NCI-H1436 (cell line): ENCODE data around the gene SCO2.

Source experiments
- DNase-seq: peaks from one replicate; lab custom pipeline; 2025; lab: John Stamatoyannopoulos, UW

Gene SCO2

GRCh38 chr22:50531962-50532674, 6.7 kb upstream of the SCO2 start:
- no peak for DNase-seq

DNA sequence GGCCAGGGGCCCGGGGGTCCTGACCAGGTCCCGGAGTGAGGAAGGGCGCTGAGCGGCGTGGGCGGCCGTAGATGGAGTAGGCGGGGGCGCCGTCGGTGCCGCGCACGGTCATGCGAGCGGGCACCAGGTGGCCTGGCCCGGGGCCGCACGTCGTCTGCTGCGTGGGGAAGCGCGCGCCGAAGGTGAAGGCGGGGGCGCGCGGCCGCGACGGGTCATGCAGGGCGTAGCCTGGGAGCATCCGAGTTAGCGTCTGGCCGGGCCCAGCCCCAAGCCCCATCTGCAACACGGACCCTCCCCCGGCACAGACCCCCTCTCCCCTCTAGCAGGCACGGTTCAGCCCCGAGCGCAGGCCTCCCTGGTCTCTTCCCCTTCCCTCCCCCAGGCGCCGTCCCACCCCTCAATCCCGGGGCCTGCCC, 6.2 kb upstream of the SCO2 start:
- DNase-seq: no peak

DNA sequence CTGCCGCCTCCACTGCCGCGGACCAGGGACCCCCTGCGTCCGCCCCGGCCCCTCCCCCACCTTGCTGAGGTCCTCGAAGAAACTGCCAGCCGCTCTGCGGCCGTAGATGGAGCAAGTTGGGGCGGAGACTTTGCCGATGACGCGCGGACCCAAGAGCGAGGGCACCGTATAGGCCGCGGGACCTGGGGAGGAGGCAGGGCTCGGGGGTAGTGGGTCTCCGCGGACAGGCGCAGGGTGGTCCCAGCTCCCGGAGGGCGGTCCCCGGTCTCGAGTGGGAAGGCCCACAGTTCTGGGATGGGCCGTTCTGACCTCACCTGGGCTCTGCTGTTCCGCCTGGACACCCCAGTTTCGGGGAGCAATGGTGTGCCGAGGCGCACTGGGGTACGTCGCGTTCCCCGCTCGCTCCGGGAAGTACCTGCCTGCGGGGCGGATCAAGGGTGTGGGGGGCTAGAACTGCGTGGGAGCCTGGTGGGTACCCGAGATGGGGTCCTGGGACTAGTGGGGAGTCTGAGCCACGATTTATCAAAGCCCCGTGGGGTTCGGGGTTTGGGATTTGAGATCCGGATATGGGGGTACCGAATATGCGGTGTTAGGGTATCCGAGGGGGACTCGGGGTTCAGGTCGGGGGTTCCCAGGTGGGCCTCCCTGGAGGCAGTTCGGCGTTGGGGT, 5.6 kb upstream of the SCO2 start:
- DNase-seq: peak; percentile 36

DNA sequence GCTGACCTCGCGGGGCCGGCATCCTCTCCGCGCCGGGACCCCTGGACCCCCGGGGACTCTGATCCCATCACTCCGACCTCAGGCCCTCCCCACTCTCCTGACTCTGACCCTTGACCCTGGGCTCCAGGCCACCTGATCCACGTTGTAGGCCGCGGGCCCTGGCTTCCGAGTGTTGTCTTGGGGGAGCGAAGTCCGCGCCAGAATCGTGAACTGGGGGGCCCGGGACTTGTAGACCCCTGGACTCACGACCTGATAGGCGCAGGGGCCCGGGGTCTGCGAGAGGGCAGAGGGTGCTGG, 5.1 kb upstream of the SCO2 start:
- no peak for DNase-seq

GRCh38 chr22:50529897-50530579, 4.6 kb upstream of the SCO2 start, which contains the start of gene TYMP:
Gene TYMP (minus strand): TSS chr22:50530012. CDS start chr22:50529709, 303 bp downstream.
- no peak for DNase-seq

GRCh38 chr22:50529416-50529896, 4.1 kb upstream of the SCO2 start:
- no peak for DNase-seq

DNA sequence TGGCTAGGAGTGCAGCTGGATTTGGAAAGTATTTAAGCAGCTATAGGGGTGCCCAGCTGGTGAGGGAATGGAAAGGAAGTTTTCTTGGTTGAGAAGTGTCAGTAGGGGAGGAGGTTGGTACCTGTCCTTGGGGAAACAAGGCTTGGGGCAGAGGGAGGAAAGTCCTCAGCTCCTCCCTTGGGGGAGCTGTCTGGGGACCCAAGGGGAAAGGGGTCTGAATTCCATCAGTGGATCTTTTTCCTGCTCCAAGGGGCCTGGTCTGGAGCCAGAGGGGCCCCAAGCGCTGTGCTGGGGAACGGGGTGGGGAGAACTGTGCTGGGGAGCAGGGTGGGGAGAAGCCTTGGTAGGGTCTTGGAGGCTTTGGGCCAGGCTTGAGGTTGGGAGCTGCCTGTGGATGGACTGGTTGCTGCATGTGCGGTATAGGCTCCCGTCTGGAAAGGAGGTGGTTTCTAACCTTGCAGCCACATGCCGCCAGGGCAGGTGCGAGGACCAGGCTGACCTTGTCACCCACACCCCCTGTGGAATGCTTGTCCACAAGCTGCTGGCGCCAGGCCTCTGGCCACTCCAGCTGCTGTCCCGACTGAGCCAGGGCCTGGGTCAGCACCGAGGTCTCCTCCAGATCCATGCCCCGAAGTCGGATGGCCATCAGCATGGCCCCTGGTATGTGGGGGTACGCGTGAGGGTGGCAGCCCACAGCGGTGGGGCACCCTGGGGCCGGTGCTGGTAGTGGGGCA, 3.5 kb upstream of the SCO2 start:
- DNase-seq: no peak

- DNase-seq: no peak
These were observed 2.7 kb upstream of the SCO2 start for GRCh38 chr22:50527921-50528681.

- no peak for DNase-seq
These were observed 1.7 kb upstream of the SCO2 start for GRCh38 chr22:50526834-50527801.

DNA sequence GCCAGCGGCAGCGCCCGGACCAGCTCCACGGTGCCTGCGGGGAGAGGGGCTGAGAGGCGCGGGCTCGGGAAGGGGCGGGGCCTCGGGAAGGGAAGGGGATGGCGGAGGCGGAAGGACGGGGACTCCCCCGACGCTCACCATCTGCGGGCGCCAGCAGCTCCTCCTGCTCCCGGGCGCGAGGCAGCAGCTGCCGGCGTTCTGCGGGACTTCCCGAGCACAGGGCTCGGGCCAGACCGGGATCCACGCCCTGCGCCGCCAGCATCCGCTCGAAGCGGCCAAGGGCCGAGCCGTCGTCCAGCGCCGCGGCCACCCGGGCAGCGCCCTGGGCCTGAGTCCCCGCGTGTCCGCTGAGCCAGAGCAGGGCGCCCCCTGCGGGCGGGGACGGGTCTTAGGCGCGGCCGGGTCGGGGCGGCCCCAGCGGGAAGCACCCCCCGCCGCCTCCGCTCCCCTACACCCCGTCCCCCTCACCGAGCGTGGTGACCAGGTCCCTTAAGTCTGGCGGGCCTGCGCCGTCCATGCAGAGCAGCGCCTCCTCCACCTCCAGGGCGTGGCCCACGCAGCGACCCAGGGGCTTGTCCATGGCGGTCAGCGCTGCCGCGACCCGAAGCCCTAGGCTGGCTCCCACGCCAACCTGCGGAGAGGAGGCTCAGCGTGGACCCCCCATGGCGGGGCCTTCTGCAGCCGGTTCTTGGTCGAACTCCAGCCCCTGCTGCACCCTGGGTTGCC, 873 bp upstream of the SCO2 start:
- peak; percentile 75 for DNase-seq

DNA sequence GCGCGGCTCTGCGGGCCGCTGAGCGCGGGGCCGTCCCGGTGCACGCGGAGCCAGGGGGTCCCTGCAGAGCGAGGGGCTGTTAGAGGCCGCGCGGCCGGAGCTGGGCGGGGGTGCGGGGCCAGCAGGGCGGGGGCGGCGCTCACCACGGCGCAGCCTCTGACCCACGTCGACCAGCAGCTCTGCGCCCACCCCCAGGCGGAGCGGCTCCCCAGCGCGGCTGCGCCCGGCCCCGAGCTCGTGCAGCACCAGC, 385 bp upstream of the SCO2 start:
- DNase-seq: no peak

GRCh38 chr22:50524676-50525103, 708 bp downstream of the SCO2 start:
- DNase-seq: no peak

DNA sequence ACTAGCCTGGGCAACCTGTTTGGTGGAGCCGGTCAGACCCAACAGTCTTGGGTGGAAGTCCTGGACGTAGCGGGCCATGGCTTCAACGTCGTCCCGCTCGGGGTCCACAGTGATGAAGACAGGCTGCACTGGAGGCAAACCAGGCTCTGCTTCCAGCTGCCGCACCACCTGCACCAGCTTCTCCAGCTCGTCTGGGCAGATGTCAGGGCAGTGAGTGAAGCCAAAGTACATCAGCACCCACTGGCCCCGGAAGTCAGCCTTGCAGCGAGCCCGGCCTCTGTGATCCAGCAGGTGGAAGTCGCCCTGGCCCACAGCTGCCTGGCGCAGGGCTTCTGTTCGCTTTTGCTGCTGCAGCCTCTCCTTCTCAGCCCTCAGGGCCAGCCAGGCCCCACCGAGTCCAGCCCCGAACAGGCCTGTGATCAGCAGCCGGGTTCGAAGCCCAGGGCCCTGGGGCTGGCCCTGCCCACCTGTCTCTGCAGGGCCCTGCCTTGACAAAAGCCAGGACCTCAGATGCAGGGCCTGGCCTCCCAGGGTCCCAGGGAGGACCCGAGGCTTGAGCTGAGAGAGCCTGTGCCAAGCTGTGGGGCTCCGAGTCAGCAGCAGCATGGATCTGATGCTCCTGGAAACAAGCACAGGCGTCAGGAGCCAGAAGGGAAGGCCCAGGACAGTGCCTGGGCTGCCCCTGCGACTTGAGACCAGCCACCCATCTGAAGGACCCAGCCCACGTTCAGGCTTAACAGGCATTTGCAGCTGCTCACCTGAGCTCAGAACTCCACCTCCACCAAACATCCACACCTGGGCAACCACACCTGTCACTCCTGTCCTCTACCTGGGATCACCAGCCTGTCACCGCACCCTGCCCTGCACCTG, 1.4 kb downstream of the SCO2 start:
- DNase-seq: no peak

GRCh38 chr22:50523458-50523805, 2.0 kb downstream of the SCO2 start:
- DNase-seq: no peak

GRCh38 chr22:50522806-50523438, 2.5 kb downstream of the SCO2 start:
- no peak for DNase-seq

GRCh38 chr22:50522208-50522805, 3.1 kb downstream of the SCO2 start:
- DNase-seq: no peak

DNA sequence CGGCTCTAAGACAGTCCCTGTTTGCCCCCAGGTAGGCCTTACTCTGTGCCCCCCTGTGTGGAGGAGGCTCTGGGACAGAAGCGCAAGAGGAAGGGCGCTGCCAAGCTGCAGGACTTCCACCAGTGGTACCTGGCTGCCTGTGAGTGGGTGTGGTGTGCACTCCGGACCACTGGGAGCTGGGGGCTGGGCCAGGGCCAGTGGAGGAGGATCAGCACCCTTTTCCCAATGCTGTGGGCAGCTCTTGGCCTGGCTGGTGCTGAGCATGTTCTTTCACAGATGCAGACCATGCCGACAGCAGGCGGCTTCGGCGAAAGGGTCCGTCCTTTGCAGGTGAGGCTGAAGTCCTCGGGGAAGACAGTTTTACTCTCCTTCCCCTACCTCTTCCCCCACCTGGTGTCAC, 3.7 kb downstream of the SCO2 start:
- DNase-seq: no peak

DNA sequence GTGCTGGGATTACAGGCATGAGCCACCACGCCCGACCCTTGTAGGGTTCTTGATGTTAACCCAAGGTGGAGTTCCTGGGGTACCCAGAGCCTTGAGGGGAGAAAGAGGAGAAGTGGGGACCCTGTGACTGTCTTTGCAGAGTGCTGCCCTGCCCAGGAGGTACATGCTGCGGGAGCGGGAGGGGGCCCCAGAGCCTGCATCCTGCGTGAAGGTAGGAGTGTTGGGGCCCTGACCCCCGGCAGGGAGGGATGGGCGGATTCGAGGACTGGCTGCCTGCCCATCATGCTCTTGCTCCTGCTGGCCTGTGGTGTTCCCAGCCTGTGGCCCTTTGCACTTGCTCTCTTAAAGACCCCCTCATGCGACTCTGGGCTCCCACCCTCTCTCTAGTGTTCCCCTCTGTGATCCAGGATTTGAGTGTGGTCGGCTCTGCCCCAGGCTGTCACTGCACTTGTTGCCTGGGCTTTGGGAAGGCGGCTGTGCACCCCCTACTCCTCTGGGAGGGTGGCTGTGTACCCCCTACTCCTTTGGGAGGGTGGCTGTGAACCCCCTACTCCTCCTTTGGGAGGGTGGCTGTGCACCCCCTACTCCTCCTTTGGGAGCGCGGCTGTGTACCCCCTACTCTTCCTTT, 4.5 kb downstream of the SCO2 start:
- DNase-seq: no peak
